Measurements from ENCODE around the gene C1QB.

GRCh38 chr1:22662986-22663408 is 10.0 kb downstream of the C1QB start:
- TF ChIP-seq, protein P1, sequence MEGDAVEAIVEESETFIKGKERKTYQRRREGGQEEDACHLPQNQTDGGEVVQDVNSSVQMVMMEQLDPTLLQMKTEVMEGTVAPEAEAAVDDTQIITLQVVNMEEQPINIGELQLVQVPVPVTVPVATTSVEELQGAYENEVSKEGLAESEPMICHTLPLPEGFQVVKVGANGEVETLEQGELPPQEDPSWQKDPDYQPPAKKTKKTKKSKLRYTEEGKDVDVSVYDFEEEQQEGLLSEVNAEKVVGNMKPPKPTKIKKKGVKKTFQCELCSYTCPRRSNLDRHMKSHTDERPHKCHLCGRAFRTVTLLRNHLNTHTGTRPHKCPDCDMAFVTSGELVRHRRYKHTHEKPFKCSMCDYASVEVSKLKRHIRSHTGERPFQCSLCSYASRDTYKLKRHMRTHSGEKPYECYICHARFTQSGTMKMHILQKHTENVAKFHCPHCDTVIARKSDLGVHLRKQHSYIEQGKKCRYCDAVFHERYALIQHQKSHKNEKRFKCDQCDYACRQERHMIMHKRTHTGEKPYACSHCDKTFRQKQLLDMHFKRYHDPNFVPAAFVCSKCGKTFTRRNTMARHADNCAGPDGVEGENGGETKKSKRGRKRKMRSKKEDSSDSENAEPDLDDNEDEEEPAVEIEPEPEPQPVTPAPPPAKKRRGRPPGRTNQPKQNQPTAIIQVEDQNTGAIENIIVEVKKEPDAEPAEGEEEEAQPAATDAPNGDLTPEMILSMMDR (IDR thresholded peaks at IDR 0.05), result no peak
- no peak for TF ChIP-seq POLR2AphosphoS5 (IDR thresholded peaks at IDR 0.05; ENCODE audit: low read depth, low read length)
- no peak for TF ChIP-seq SIN3A (IDR thresholded peaks at IDR 0.05; ENCODE audit: borderline replicate concordance, insufficient read depth, low read depth, low read length)

All from Panc1 (cell line).